Measurements from ENCODE around the gene MUC2.

DNA sequence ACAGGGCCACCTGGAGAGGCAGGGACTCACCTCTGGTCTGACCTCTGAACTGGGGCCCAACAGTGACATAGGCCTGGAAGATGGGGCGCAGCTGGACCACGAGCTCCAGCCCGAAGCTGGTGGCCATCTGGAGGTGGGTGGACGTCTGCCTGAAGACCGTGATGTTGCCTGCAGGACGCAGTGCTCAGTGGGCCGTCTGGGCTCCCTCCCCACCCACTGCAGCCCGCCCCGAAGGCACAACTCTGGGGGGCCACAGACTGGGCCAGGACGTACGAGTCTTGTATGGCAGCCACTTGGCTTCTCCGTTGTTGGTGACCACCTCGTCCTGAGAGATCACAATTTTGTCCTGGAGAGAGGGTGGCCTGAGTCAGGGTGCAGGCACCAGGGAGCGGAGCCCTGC, 46.1 kb upstream of the MUC2 start:
- TF ChIP-seq, protein P1, sequence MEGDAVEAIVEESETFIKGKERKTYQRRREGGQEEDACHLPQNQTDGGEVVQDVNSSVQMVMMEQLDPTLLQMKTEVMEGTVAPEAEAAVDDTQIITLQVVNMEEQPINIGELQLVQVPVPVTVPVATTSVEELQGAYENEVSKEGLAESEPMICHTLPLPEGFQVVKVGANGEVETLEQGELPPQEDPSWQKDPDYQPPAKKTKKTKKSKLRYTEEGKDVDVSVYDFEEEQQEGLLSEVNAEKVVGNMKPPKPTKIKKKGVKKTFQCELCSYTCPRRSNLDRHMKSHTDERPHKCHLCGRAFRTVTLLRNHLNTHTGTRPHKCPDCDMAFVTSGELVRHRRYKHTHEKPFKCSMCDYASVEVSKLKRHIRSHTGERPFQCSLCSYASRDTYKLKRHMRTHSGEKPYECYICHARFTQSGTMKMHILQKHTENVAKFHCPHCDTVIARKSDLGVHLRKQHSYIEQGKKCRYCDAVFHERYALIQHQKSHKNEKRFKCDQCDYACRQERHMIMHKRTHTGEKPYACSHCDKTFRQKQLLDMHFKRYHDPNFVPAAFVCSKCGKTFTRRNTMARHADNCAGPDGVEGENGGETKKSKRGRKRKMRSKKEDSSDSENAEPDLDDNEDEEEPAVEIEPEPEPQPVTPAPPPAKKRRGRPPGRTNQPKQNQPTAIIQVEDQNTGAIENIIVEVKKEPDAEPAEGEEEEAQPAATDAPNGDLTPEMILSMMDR (IDR thresholded peaks at IDR 0.05), result no peak
- TF ChIP-seq EZH2 (IDR thresholded peaks at IDR 0.05; ENCODE audit: borderline replicate concordance, insufficient read depth, low read depth, low read length, poor library complexity, severe bottlenecking), result no peak
